HepG2 (cell line): ENCODE results near the gene NXN. TPM values are rescaled to one million over a fixed set of nuclear protein-coding genes. Genes with fewer than 3 reads are reported as not detected.
A peak's percentile ranks its signal among the peaks of the same experiment; 100 is the strongest.

Source experiments
- ATAC-seq: fragments of 200-7000 bp; cut with Tn5 transposase; 3 replicates; pipeline ENCODE4 v1.9.1; 2020; ENCODE audit warnings: mild to moderate bottlenecking, moderate library complexity
- BruUV-seq: library from RNA; stranded (reverse); fragments of 400-500 nt; replicated peaks from 2 replicates; lab custom pipeline; 2021; lab: Mats Ljungman, UMichigan
- CTCF ChIA-PET: fragments of 300-600 bp; formaldehyde crosslinking; extraction: SDS; loops from one replicate; lab custom pipeline; 2021; ENCODE audit warnings: low total read pairs, inconsistent platforms, low intra/inter-chr PET ratio; lab: Yijun Ruan, JAX
- POLR2A ChIA-PET: fragments of 350-600 bp; sonication (Branson Sonifier 250); formaldehyde crosslinking; loops from one replicate; lab custom pipeline; 2020; ENCODE audit warnings: antibody characterized with exemption, inconsistent platforms; lab: Yijun Ruan, JAX
- DNase-seq: peaks from one replicate; pipeline ENCODE4 v3.0.0-alpha.2; 2015; ENCODE audit warnings: low spot score
- FAIRE-seq: peaks from 3 replicates; lab custom pipeline; 2011; peaks lifted over from hg19 to GRCh38; lab: Jason Lieb, UNC
- H2AFZ ChIP-seq: one replicate; pipeline ENCODE4 v1.6.1; 2011; ENCODE audit warnings: low read length, inconsistent platforms
- H3K27ac ChIP-seq: fragments of 300-600 bp; 3 replicates; pipeline ENCODE4 v1.8.0; 2011; ENCODE audit warnings: mixed run types, mild to moderate bottlenecking, mixed read lengths, low read length, inconsistent platforms; ENCODE audit not compliant: insufficient read depth; ENCODE audit errors: extremely low read length
- H3K27me3 ChIP-seq, 2 experiments: fragments of 200-600 bp in 1 of 2; 2 replicates in 1 of 2; 3 replicates in 1 of 2; pipeline versions ENCODE4 v1.6.0 to v1.8.0; 2011; ENCODE audit warnings: low read length in 2 of 2, mild to moderate bottlenecking in 2 of 2, moderate library complexity in 2 of 2, inconsistent platforms in 1 of 2; ENCODE audit not compliant: insufficient read depth in 2 of 2, control insufficient read depth in 1 of 2
- H3K36me3 ChIP-seq, 2 experiments: fragments of 200-600 bp in 1 of 2; replicated peaks in 1 of 2; 2 replicates in 1 of 2; 3 replicates in 1 of 2; pipeline versions ENCODE4 v1.5.1 to v1.8.0; 2011; ENCODE audit warnings: low read length in 2 of 2, inconsistent platforms in 1 of 2; ENCODE audit not compliant: insufficient read depth in 2 of 2, control insufficient read depth in 1 of 2
- H3K4me1 ChIP-seq: 2 replicates; pipeline ENCODE4 v1.5.1; 2012; ENCODE audit warnings: low read length, inconsistent platforms; ENCODE audit not compliant: insufficient read depth
- H3K4me2 ChIP-seq: 2 replicates; pipeline ENCODE4 v1.6.0; 2011; ENCODE audit warnings: low read depth, low read length, inconsistent platforms
- H3K4me3 ChIP-seq, 3 experiments: fragments of 200-600 bp in 1 of 3; sonication (generic), shearing (Covaris generic) in 1 of 3; replicated peaks in 1 of 3; 2 replicates each; pipeline ENCODE4 v1.5.1; 2011 to 2016; ENCODE audit warnings: low read length in 3 of 3, inconsistent platforms in 2 of 3, low read depth in 2 of 3, mild to moderate bottlenecking in 2 of 3, control low read depth in 1 of 3, mixed read lengths in 1 of 3; ENCODE audit not compliant: insufficient read depth in 1 of 3
- H3K79me2 ChIP-seq: one replicate; pipeline ENCODE4 v1.6.1; 2011; ENCODE audit warnings: low read length, inconsistent platforms; ENCODE audit not compliant: insufficient read depth
- H3K9ac ChIP-seq: 2 replicates; pipeline ENCODE4 v1.6.0; 2011; ENCODE audit warnings: mild to moderate bottlenecking, low read depth, low read length, inconsistent platforms; ENCODE audit not compliant: insufficient read depth
- H3K9me3 ChIP-seq: 2 replicates; pipeline ENCODE4 v1.5.1; 2012; ENCODE audit warnings: mild to moderate bottlenecking, low read length
- H4K20me1 ChIP-seq: 2 replicates; pipeline ENCODE4 v1.6.0; 2011; ENCODE audit warnings: inconsistent platforms, mild to moderate bottlenecking, low read length, moderate library complexity; ENCODE audit not compliant: insufficient read depth
- NFYB ChIP-seq: sonication (generic); formaldehyde crosslinking; IDR thresholded peaks from 2 replicates; pipeline ENCODE4 v1.4.0; 2020; ENCODE audit warnings: missing genetic modification reagents
- POLR2G ChIP-seq: fragments of 200-400 bp; formaldehyde crosslinking; IDR thresholded peaks from 2 replicates; pipeline ENCODE4 v1.6.1; 2018; ENCODE audit warnings: mild to moderate bottlenecking, low read depth, low read length, moderate library complexity
- SETDB1 ChIP-seq: sonication (generic); formaldehyde crosslinking; IDR thresholded peaks from 2 replicates; pipeline ENCODE4 v1.5.1; 2020; ENCODE audit warnings: missing genetic modification reagents, mild to moderate bottlenecking, borderline replicate concordance
- SMAD3 ChIP-seq: sonication (generic); formaldehyde crosslinking; IDR thresholded peaks from 2 replicates; pipeline ENCODE4 v1.4.0; 2020; ENCODE audit warnings: missing genetic modification reagents
- STAG1 ChIP-seq: sonication (generic); formaldehyde crosslinking; IDR thresholded peaks from 2 replicates; pipeline ENCODE4 v1.4.0; 2020; ENCODE audit warnings: missing genetic modification reagents
- THAP11 ChIP-seq: IDR thresholded peaks from 2 replicates; pipeline ENCODE4 v1.6.1; 2016; ENCODE audit warnings: missing biosample characterization, missing genetic modification reagents
- THRA ChIP-seq: sonication (generic); formaldehyde crosslinking; IDR thresholded peaks from 2 replicates; pipeline ENCODE4 v1.4.0; 2020; ENCODE audit warnings: missing genetic modification reagents, borderline replicate concordance
- ZEB1 ChIP-seq: IDR thresholded peaks from 2 replicates; pipeline ENCODE4 v1.6.1; 2012; ENCODE audit warnings: mild to moderate bottlenecking, low read depth, inconsistent platforms; ENCODE audit not compliant: insufficient replicate concordance
- ZHX1 ChIP-seq: sonication (generic); formaldehyde crosslinking; IDR thresholded peaks from 2 replicates; pipeline ENCODE4 v1.8.1; 2022; ENCODE audit warnings: low read depth, mild to moderate bottlenecking, missing genetic modification reagents
- ZNF451 ChIP-seq: sonication (generic); formaldehyde crosslinking; IDR thresholded peaks from 2 replicates; pipeline ENCODE4 v1.5.0; 2020; ENCODE audit warnings: mild to moderate bottlenecking, missing genetic modification reagents
- ZNF496 ChIP-seq: sonication (generic); formaldehyde crosslinking; IDR thresholded peaks from 2 replicates; pipeline ENCODE4 v1.8.1; 2023; ENCODE audit warnings: mild to moderate bottlenecking, moderate library complexity, missing genetic modification reagents; ENCODE audit not compliant: insufficient replicate concordance
- ZNF510 ChIP-seq: sonication (generic); formaldehyde crosslinking; IDR thresholded peaks from 2 replicates; pipeline ENCODE4 v1.4.0; 2020; ENCODE audit warnings: low read depth, mild to moderate bottlenecking, missing genetic modification reagents
- ZNF713 ChIP-seq: sonication (generic); formaldehyde crosslinking; IDR thresholded peaks from 2 replicates; pipeline ENCODE4 v1.4.0; 2020; ENCODE audit warnings: mild to moderate bottlenecking, missing genetic modification reagents
- ZNF782 ChIP-seq: sonication (generic); formaldehyde crosslinking; IDR thresholded peaks from 2 replicates; pipeline ENCODE4 v1.4.0; 2020; ENCODE audit warnings: missing genetic modification reagents, mild to moderate bottlenecking, borderline replicate concordance
- ZNF788 ChIP-seq: sonication (generic); formaldehyde crosslinking; IDR thresholded peaks from 2 replicates; pipeline ENCODE4 v1.5.0; 2020; ENCODE audit warnings: mild to moderate bottlenecking, missing genetic modification reagents, borderline replicate concordance
- ZSCAN29 ChIP-seq: sonication (generic); formaldehyde crosslinking; conservative IDR thresholded peaks from 2 replicates; pipeline ENCODE4 v1.4.0; 2020; ENCODE audit warnings: mild to moderate bottlenecking, missing genetic modification reagents
- WGBS: methylation state at CpG from one replicate; pipeline ENCODE4 v1.1.6; 2017; ENCODE audit warnings: low lambda C conversion rate; 5-methylcytosine and 5-hydroxymethylcytosine counted together
- in situ Hi-C: cut with HindIII; loops from 2 replicates; pipeline ENCODE4 v1.10.0; 2017; ENCODE audit warnings: low pct_unique_long_range_greater_than_20kb; ENCODE audit not compliant: extremely low pct_ligation_motif_present
- intact Hi-C: fragments of 100-400 bp; cut with micrococcal nuclease; formaldehyde crosslinking; loops from one replicate; pipeline ENCODE4 v1.10.0; 2022; ENCODE audit not compliant: unreplicated experiment
- polyA plus RNA-seq, 8 experiments: library from polyadenylated mRNA; depleted of rRNA in 3 of 8; stranded (reverse) in 7 of 8; unstranded in 1 of 8; fragments of >200 nt; fragmentation: Illumina TruSeq in 4 of 8; extraction: Trizol in 4 of 8; gene quantifications; 2 replicates each; pipeline versions ENCODE4 v1.2.1 to v1.2.3, GENCODE V29; 2011 to 2016; ENCODE audit warnings: low read depth in 4 of 8, missing spikeins in 1 of 8, mixed read lengths in 1 of 8; ENCODE audit not compliant: insufficient read depth in 1 of 8
- total RNA-seq, 5 experiments: library from RNA; depleted of rRNA; stranded (reverse); fragments of >200 nt; fragmentation: Illumina TruSeq; extraction: Trizol; gene quantifications; 2 replicates each; pipeline ENCODE4 v1.2.3, GENCODE V29; 2016; ENCODE audit warnings: low read depth in 1 of 5
- TF ChIP-seq, protein P1 (sequence below): sonication (generic); formaldehyde crosslinking; IDR thresholded peaks from 2 replicates; pipeline ENCODE4 v1.8.1; 2023; ENCODE audit warnings: missing genetic modification reagents, mild to moderate bottlenecking, borderline replicate concordance
- TF ChIP-seq, protein P2 (sequence below): sonication (generic); formaldehyde crosslinking; IDR thresholded peaks from 2 replicates; pipeline ENCODE4 v1.8.1; 2023; ENCODE audit warnings: mild to moderate bottlenecking, missing genetic modification reagents

NXN gene
- total and polyA plus RNA-seq, 2 of the 13 experiments (the other 11 are each of a cell fraction or from before 2014, with no cell fraction given), result 22.2 to 24.3 TPM

GRCh38 chr17:980406-981291 lies 1.1 kb upstream of the NXN start:
- Histone ChIP-seq H3K27ac (peak overlapping the region; percentile 71), H3K36me3 (no peaks in the 10 kb centered on the region), H3K79me2 (peaks cover 28% of the 10 kb centered on the region), H3K27me3 (no peaks in the 10 kb centered on the region), H3K4me2 (peak overlapping the region; percentile 84), H3K4me3 (peak overlapping the region; percentile 57 to 85 (median 66); a peak in 5 of 6 replicates), H3K9ac (peak overlapping the region; percentile 62), H3K9me3 (no peaks in the 10 kb centered on the region), H3K4me1 (peaks cover 53% of the 10 kb centered on the region), H4K20me1 (no peaks in the 10 kb centered on the region), H2AFZ (no peak overlapping the region)
- BruUV-seq, result TSS peak; percentile 56
- POLR2A ChIA-PET, result interaction anchor here (0.8 to 3.1 kb wide), 20 partner anchors 16 to 628 kb away, joined by 3 to 27 read pairs (median 5); partner anchors contain the start of genes GEMIN4, GLOD4, MRM3 and RPH3AL
- in situ Hi-C loops (loop anchor here (5.0 kb wide), 2 partner anchors 98 to 198 kb away; partner anchors contain the start of genes GLOD4 and MRM3), intact Hi-C loops (loop anchor here (2.0 kb wide), 1 partner anchor 186 kb away; no protein-coding TSS in a partner anchor)
- CTCF ChIA-PET, result interaction anchor here (2.2 to 2.4 kb wide), 2 partner anchors 101 to 186 kb away, joined by 10 to 13 read pairs; no protein-coding TSS in a partner anchor
- WGBS, result 13% methylated on average over 39 of the region's 43 CpGs
- FAIRE-seq (peak; percentile 80), ATAC-seq (peak; percentile 70), DNase-seq (peak; percentile 84)
- TF ChIP-seq, protein P1, sequence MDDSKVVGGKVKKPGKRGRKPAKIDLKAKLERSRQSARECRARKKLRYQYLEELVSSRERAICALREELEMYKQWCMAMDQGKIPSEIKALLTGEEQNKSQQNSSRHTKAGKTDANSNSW, result no peak
- TF ChIP-seq THRA (CRISPR knock-in tag), result peak; percentile 51; the same call in 1 of the 2 replicates
- peak; percentile 49; the same call in 1 of the 2 replicates for TF ChIP-seq ZNF510 (CRISPR knock-in tag)
- no peak for TF ChIP-seq ZNF496 (CRISPR knock-in tag)
- no peak for TF ChIP-seq ZHX1 (CRISPR knock-in tag)
- TF ChIP-seq SMAD3 (CRISPR knock-in tag), result no peak
- no peak for TF ChIP-seq ZNF713 (CRISPR knock-in tag)
- TF ChIP-seq, protein P2, sequence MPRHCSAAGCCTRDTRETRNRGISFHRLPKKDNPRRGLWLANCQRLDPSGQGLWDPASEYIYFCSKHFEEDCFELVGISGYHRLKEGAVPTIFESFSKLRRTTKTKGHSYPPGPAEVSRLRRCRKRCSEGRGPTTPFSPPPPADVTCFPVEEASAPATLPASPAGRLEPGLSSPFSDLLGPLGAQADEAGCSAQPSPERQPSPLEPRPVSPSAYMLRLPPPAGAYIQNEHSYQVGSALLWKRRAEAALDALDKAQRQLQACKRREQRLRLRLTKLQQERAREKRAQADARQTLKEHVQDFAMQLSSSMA (CRISPR knock-in tag), result no peak
- TF ChIP-seq ZNF451, result no peak
- TF ChIP-seq ZEB1, result no peak
- no peak for TF ChIP-seq ZNF782 (CRISPR knock-in tag)
- no peak for TF ChIP-seq SETDB1 (CRISPR knock-in tag)
- peak; percentile 95 for TF ChIP-seq STAG1 (CRISPR knock-in tag)
- peak; percentile 15; the same call in 1 of the 2 replicates for TF ChIP-seq ZNF788 (CRISPR knock-in tag)
- 0 out of 2 replicates have a peak, but pooled peaks have one; percentile 69 for TF ChIP-seq ZSCAN29
- peak; percentile 40; the same call in 1 of the 2 replicates for TF ChIP-seq THAP11 (CRISPR knock-in tag)
- TF ChIP-seq NFYB, result no peak
- no peak; the same call in 1 of the 2 replicates for TF ChIP-seq POLR2G
